SU-DHL-6 (cell line): ENCODE measurements around the gene STRA6.

Experiments
- H2AFZ ChIP-seq: fragments of 200-600 bp; sonication (generic); 2 replicates; pipeline ENCODE4 v1.6.1; 2014; ENCODE audit warnings: low read depth, mild to moderate bottlenecking, moderate library complexity, mixed read lengths, antibody characterized with exemption, low read length; ENCODE audit not compliant: severe bottlenecking
- H3F3A ChIP-seq: fragments of 200-600 bp; shearing (Covaris generic); 2 replicates; pipeline ENCODE4 v1.6.0; 2016; ENCODE audit warnings: antibody characterized with exemption, mild to moderate bottlenecking; ENCODE audit not compliant: insufficient read depth
- H3K27ac ChIP-seq: fragments of 200-600 bp; sonication (generic); 2 replicates; pipeline ENCODE4 v1.5.1; 2016; ENCODE audit warnings: low read depth, mild to moderate bottlenecking, low read length, moderate library complexity, mixed read lengths
- H3K27me3 ChIP-seq: fragments of 200-600 bp; sonication (generic), shearing (Covaris generic); 2 replicates; pipeline ENCODE4 v1.6.0; 2014; ENCODE audit warnings: mild to moderate bottlenecking, low read length
- H3K36me3 ChIP-seq: fragments of 200-600 bp; sonication (generic); 2 replicates; pipeline ENCODE4 v1.6.1; 2014; ENCODE audit warnings: mild to moderate bottlenecking, low read length, mixed read lengths
- H3K4me2 ChIP-seq: fragments of 300-600, 200-600 bp; shearing (Covaris generic), sonication (generic); 2 replicates; pipeline ENCODE4 v1.6.0; 2014; ENCODE audit warnings: low read length, low read depth, mild to moderate bottlenecking; ENCODE audit not compliant: poor library complexity, severe bottlenecking
- H3K4me3 ChIP-seq: fragments of 200-600 bp; sonication (generic); 2 replicates; pipeline ENCODE4 v1.5.1; 2014; ENCODE audit warnings: antibody characterized with exemption, low read length, mild to moderate bottlenecking, mixed read lengths; ENCODE audit not compliant: insufficient read depth, poor library complexity, severe bottlenecking
- H3K79me2 ChIP-seq: fragments of 200-600 bp; sonication (generic); 2 replicates; pipeline ENCODE4 v1.6.1; 2014; ENCODE audit warnings: mild to moderate bottlenecking, low read length, moderate library complexity; ENCODE audit not compliant: insufficient read depth
- H3K9ac ChIP-seq: fragments of 200-600 bp; sonication (generic); 2 replicates; pipeline ENCODE4 v1.7.0; 2014; ENCODE audit warnings: mild to moderate bottlenecking, low read length
- H3K9me2 ChIP-seq: fragments of 200-600 bp; sonication (generic); replicated peaks from 2 replicates; pipeline ENCODE4 v1.6.1; 2014; ENCODE audit warnings: low read length; ENCODE audit not compliant: insufficient read depth
- H3K9me3 ChIP-seq: fragments of 200-600 bp; sonication (generic); 2 replicates; pipeline ENCODE4 v1.6.1; 2014; ENCODE audit warnings: low read length, mixed read lengths; ENCODE audit not compliant: insufficient read depth
- H4K20me1 ChIP-seq: fragments of 200-600 bp; sonication (generic); 2 replicates; pipeline ENCODE4 v1.6.1; 2014; ENCODE audit warnings: low read depth, mild to moderate bottlenecking, antibody characterized with exemption, low read length, moderate library complexity, mixed read lengths
- CTCF ChIP-seq: fragments of 200-600 bp; sonication (generic); IDR thresholded peaks from one replicate; pipeline ENCODE4 v1.5.1; 2017; ENCODE audit warnings: antibody characterized with exemption, mild to moderate bottlenecking, low read length, moderate library complexity; ENCODE audit not compliant: insufficient read depth, poor library complexity, severe bottlenecking
- EZH2phosphoT487 ChIP-seq: fragments of 200-600 bp; sonication (generic), shearing (Covaris generic); conservative IDR thresholded peaks from 2 replicates; pipeline ENCODE4 v1.6.1; 2018; ENCODE audit warnings: mild to moderate bottlenecking, antibody characterized with exemption, low read length, moderate library complexity, mixed read lengths

The STRA6 gene

DNA sequence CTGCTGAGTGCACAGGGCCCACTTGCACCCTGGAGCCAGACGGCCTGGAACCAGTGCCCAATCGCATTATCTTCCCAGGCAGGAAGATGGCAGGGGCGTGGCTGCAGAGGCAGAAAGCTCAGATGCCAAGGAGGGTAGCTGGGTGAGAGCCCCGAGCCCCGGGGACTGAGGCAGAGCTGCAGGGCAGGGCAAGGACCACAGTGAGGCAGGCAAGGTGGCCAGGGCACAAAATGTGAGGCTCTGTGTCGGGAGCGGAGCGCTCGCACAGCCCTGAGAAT lies 31.9 kb upstream of the STRA6 start:
- no peak overlapping the region for H3K27ac ChIP-seq
- H3K4me3 ChIP-seq: no peak overlapping the region
- no peaks in the 10 kb centered on the region for H4K20me1 ChIP-seq
- no peak overlapping the region for H2AFZ ChIP-seq
- H3K36me3 ChIP-seq: no peaks in the 10 kb centered on the region
- no peak overlapping the region for H3K9ac ChIP-seq
- no peaks in the 10 kb centered on the region for H3K27me3 ChIP-seq
- H3K9me2 ChIP-seq: no peaks in the 10 kb centered on the region
- no peak overlapping the region for H3K4me2 ChIP-seq
- H3K9me3 ChIP-seq: no peaks in the 10 kb centered on the region
- no peaks in the 10 kb centered on the region for H3K79me2 ChIP-seq
- no peaks in the 10 kb centered on the region for H3F3A ChIP-seq
- no peak for TF ChIP-seq EZH2phosphoT487
- no peak for TF ChIP-seq CTCF

DNA sequence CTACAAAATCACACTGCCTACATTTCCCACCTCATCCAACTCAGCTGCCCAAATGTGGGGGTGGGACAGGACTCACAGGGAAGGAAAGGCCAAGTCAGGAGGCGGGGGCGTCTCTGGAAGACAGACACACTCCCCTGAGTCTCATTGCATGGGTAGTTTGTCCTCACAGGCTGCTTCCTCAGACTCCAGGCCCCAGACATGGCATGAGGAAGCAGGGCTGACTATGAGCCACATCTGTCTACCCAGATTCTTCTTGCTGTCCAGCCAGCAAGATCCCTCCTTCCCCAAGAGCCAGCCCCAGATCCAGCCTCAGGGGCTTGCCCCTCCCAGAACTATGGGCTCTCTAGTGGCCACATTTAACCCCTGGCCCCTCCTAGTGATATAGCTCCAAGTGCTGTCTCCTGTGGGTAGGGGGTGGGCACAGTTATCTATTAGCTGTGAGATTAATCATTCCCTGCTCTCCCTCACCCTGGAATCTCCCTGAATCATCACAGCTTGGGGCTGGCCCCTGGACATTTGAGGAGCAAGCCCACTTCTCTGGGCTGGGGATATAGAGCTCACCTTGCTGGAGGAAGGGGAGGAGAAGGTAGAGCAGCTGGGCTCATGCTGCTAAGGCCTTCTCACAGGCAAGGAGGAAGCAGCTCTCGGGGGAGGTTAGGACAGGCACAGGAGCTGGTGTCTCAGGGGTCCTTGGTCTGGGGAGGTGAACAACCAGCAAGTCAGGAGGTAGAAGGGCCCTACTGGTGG lies 31.4 kb upstream of the STRA6 start:
- no peaks in the 10 kb centered on the region for H3K79me2 ChIP-seq
- no peak overlapping the region for H3K4me3 ChIP-seq
- H3K9me2 ChIP-seq: no peaks in the 10 kb centered on the region
- no peaks in the 10 kb centered on the region for H3K36me3 ChIP-seq
- H3K4me2 ChIP-seq: no peak overlapping the region
- no peaks in the 10 kb centered on the region for H3K9me3 ChIP-seq
- TF ChIP-seq EZH2phosphoT487 (no peak), CTCF (no peak)
- H3K27me3 ChIP-seq: no peaks in the 10 kb centered on the region
- H3K9ac ChIP-seq: no peak overlapping the region
- H4K20me1 ChIP-seq: no peaks in the 10 kb centered on the region
- H3K27ac ChIP-seq: no peak overlapping the region
- no peak overlapping the region for H2AFZ ChIP-seq
- no peaks in the 10 kb centered on the region for H3F3A ChIP-seq

- Histone ChIP-seq H3F3A (no peaks in the 10 kb centered on the region), H3K36me3 (no peaks in the 10 kb centered on the region), H3K9ac (no peak overlapping the region), H3K9me3 (no peaks in the 10 kb centered on the region), H3K9me2 (no peaks in the 10 kb centered on the region), H4K20me1 (no peaks in the 10 kb centered on the region), H3K79me2 (no peaks in the 10 kb centered on the region), H3K4me2 (no peak overlapping the region), H3K4me3 (no peak overlapping the region), H3K27me3 (no peaks in the 10 kb centered on the region), H3K27ac (no peak overlapping the region), H2AFZ (no peak overlapping the region)
- no peak for TF ChIP-seq EZH2phosphoT487
These were observed 30.8 kb upstream of the STRA6 start for GRCh38 chr15:74233373-74233772.

GRCh38 chr15:74231475-74231874 lies 28.9 kb upstream of the STRA6 start:
- H3K27me3 ChIP-seq: no peaks in the 10 kb centered on the region
- H3K27ac ChIP-seq: no peak overlapping the region
- no peak overlapping the region for H3K4me3 ChIP-seq
- TF ChIP-seq CTCF: no peak
- TF ChIP-seq EZH2phosphoT487: no peak
- no peak overlapping the region for H3K9ac ChIP-seq
- no peaks in the 10 kb centered on the region for H3K79me2 ChIP-seq
- H3K4me2 ChIP-seq: no peak overlapping the region
- no peak overlapping the region for H2AFZ ChIP-seq
- H3K9me2 ChIP-seq: no peaks in the 10 kb centered on the region
- H3K9me3 ChIP-seq: no peaks in the 10 kb centered on the region
- H4K20me1 ChIP-seq: no peaks in the 10 kb centered on the region
- no peaks in the 10 kb centered on the region for H3K36me3 ChIP-seq
- H3F3A ChIP-seq: no peaks in the 10 kb centered on the region
